NOMO-1 (cell line): ENCODE measurements around the gene NPY4R.
"Not testable (repeated sequence)": the region's sequence is repeated elsewhere in the genome, so short reads cannot be mapped to it uniquely, and the experiment has no call there.

ENCODE experiments used
- DNase-seq, 2 experiments: peaks; one replicate each; lab custom pipeline; 2025; ENCODE audit not compliant: unreplicated experiment in 2 of 2; lab: John Stamatoyannopoulos, UW

The NPY4R gene

GRCh38 chr10:46465765-46466164 is at the start of gene NPY4R:
Gene NPY4R (minus strand): TSS chr10:46465958. CDS start chr10:46462635, 3,323 bp downstream.
- DNase-seq, result not testable (repeated sequence)

GRCh38 chr10:46515366-46515765 is 49.6 kb upstream of the NPY4R start:
- no peak for DNase-seq

- no peak for DNase-seq
These were observed 49.1 kb upstream of the NPY4R start for GRCh38 chr10:46514899-46515298.

GRCh38 chr10:46514431-46514861 is 48.7 kb upstream of the NPY4R start:
- no peak for DNase-seq

- DNase-seq, result not testable (repeated sequence)
These were observed 47.6 kb upstream of the NPY4R start for GRCh38 chr10:46513333-46513732.

GRCh38 chr10:46512725-46513124 is 47.0 kb upstream of the NPY4R start:
- not testable (repeated sequence) for DNase-seq

GRCh38 chr10:46512002-46512401 is 46.2 kb upstream of the NPY4R start:
- DNase-seq, result not testable (repeated sequence)

- not testable (repeated sequence) for DNase-seq
These were observed 34.2 kb upstream of the NPY4R start for GRCh38 chr10:46499990-46500389.

- not testable (repeated sequence) for DNase-seq
These were observed 33.4 kb upstream of the NPY4R start for GRCh38 chr10:46498985-46499703.

- DNase-seq, result not testable (repeated sequence)
These were observed 32.1 kb upstream of the NPY4R start for GRCh38 chr10:46497878-46498277.

- not testable (repeated sequence) for DNase-seq
These were observed 31.6 kb upstream of the NPY4R start for GRCh38 chr10:46497401-46497800.

GRCh38 chr10:46491364-46492114 is 25.8 kb upstream of the NPY4R start:
- DNase-seq, result not testable (repeated sequence)

GRCh38 chr10:46490285-46490684 is 24.5 kb upstream of the NPY4R start:
- DNase-seq, result not testable (repeated sequence)

GRCh38 chr10:46486459-46486858 is 20.7 kb upstream of the NPY4R start:
- not testable (repeated sequence) for DNase-seq

GRCh38 chr10:46474746-46475320 is 9.1 kb upstream of the NPY4R start:
- DNase-seq, result not testable (repeated sequence)

- DNase-seq, result not testable (repeated sequence)
These were observed 8.0 kb upstream of the NPY4R start for GRCh38 chr10:46473758-46474157.

GRCh38 chr10:46470134-46470533 is 4.4 kb upstream of the NPY4R start:
- DNase-seq, result not testable (repeated sequence)

GRCh38 chr10:46468119-46468809 is 2.5 kb upstream of the NPY4R start:
- DNase-seq, result not testable (repeated sequence)

- DNase-seq, result not testable (repeated sequence)
These were observed 2.1 kb downstream of the NPY4R start for GRCh38 chr10:46463608-46464007.

GRCh38 chr10:46462276-46462675 is 3.5 kb downstream of the NPY4R start:
- not testable (repeated sequence) for DNase-seq

GRCh38 chr10:46459579-46459978 is 6.2 kb downstream of the NPY4R start:
- not testable (repeated sequence) for DNase-seq
